Neural crest cell (in vitro differentiated cells): ENCODE measurements around the gene NAV2. TPM values are rescaled to one million over a fixed set of nuclear protein-coding genes. Genes with fewer than 3 reads are reported as not detected.
A peak's percentile ranks its signal among the peaks of the same experiment; 100 is the strongest.

Experiments
- DNase-seq: peaks from one replicate; pipeline ENCODE4 v3.0.0; 2021; ENCODE audit warnings: low read depth, mixed read lengths, low spot score
- H3K27ac Mint-ChIP-seq: one replicate; pipeline ENCODE4 v1.8.0; 2021; ENCODE audit warnings: mild to moderate bottlenecking, mixed read lengths; ENCODE audit not compliant: unreplicated experiment
- H3K27me3 Mint-ChIP-seq: 2 replicates; pipeline ENCODE4 v1.8.0; 2021; ENCODE audit warnings: low read depth, mild to moderate bottlenecking, mixed read lengths
- H3K36me3 Mint-ChIP-seq: 2 replicates; pipeline ENCODE4 v1.8.0; 2021; ENCODE audit warnings: low read depth, mild to moderate bottlenecking, mixed read lengths
- H3K4me1 Mint-ChIP-seq: 2 replicates; pipeline ENCODE4 v1.8.0; 2021; ENCODE audit warnings: mixed read lengths
- H3K4me3 Mint-ChIP-seq: one replicate; pipeline ENCODE4 v1.8.0; 2021; ENCODE audit warnings: mild to moderate bottlenecking, mixed read lengths
- H3K9me3 Mint-ChIP-seq: 2 replicates; pipeline ENCODE4 v1.8.0; 2021; ENCODE audit warnings: mixed read lengths
- CTCF ChIP-seq: fragments of 200-600 bp; sonication (generic); conservative IDR thresholded peaks from 2 replicates; pipeline ENCODE4 v1.5.0; 2021; ENCODE audit warnings: antibody characterized with exemption, mild to moderate bottlenecking
- total RNA-seq: library from RNA; stranded (reverse); gene quantifications from 2 replicates; pipeline ENCODE4 v1.2.1, GENCODE V29; 2021

The NAV2 gene
- total RNA-seq, 1 donor from 2014 or later, result 14.1 TPM

GRCh38 chr11:19725379-19726079, 12.9 kb downstream of the NAV2 start:
- TF ChIP-seq CTCF, result no peak
- H3K4me3 Mint-ChIP-seq, result no peak overlapping the region
- H3K9me3 Mint-ChIP-seq, result no peaks in the 10 kb centered on the region
- DNase-seq, result no peak
- H3K4me1 Mint-ChIP-seq, result peaks cover 19% of the 10 kb centered on the region
- H3K27ac Mint-ChIP-seq, result no peak overlapping the region
- H3K27me3 Mint-ChIP-seq, result no peaks in the 10 kb centered on the region
- H3K36me3 Mint-ChIP-seq, result no peaks in the 10 kb centered on the region

- Mint-ChIP-seq H3K4me1 (peaks cover 26% of the 10 kb centered on the region), H3K4me3 (no peak overlapping the region), H3K36me3 (no peaks in the 10 kb centered on the region), H3K9me3 (no peaks in the 10 kb centered on the region), H3K27me3 (no peaks in the 10 kb centered on the region), H3K27ac (no peak overlapping the region)
- DNase-seq, result no peak
- TF ChIP-seq CTCF, result no peak
These were observed 14.6 kb downstream of the NAV2 start for GRCh38 chr11:19727246-19727645.

GRCh38 chr11:19728436-19728835, 15.8 kb downstream of the NAV2 start:
- no peak for DNase-seq
- Mint-ChIP-seq H3K4me1 (peaks cover 25% of the 10 kb centered on the region), H3K27me3 (no peaks in the 10 kb centered on the region), H3K36me3 (no peaks in the 10 kb centered on the region), H3K27ac (no peak overlapping the region), H3K9me3 (no peaks in the 10 kb centered on the region), H3K4me3 (no peak overlapping the region)
- no peak for TF ChIP-seq CTCF

GRCh38 chr11:19729141-19729540, 16.5 kb downstream of the NAV2 start:
- no peak for DNase-seq
- Mint-ChIP-seq H3K4me1 (peaks cover 18% of the 10 kb centered on the region), H3K4me3 (no peak overlapping the region), H3K27ac (peak overlapping the region; percentile 54), H3K27me3 (no peaks in the 10 kb centered on the region), H3K36me3 (no peaks in the 10 kb centered on the region), H3K9me3 (no peaks in the 10 kb centered on the region)
- TF ChIP-seq CTCF, result no peak

- peaks cover 20% of the 10 kb centered on the region for H3K4me1 Mint-ChIP-seq
- DNase-seq, result no peak
- H3K4me3 Mint-ChIP-seq, result no peak overlapping the region
- H3K9me3 Mint-ChIP-seq, result no peaks in the 10 kb centered on the region
- H3K27me3 Mint-ChIP-seq, result no peaks in the 10 kb centered on the region
- no peak for TF ChIP-seq CTCF
- H3K36me3 Mint-ChIP-seq, result no peaks in the 10 kb centered on the region
- H3K27ac Mint-ChIP-seq, result no peak overlapping the region
These were observed 17.7 kb downstream of the NAV2 start for GRCh38 chr11:19730373-19730772.
